Astrocyte of the cerebellum (primary cell): Measurements from ENCODE around the gene LAMB4.

Experiments
- DNase-seq: peaks from one replicate; pipeline ENCODE4 v3.0.0-alpha.2; 2011; ENCODE audit warnings: low read depth
- H3K4me3 ChIP-seq: 2 replicates; pipeline ENCODE4 v1.5.1; 2011; ENCODE audit warnings: mild to moderate bottlenecking, low read depth, low read length, moderate library complexity
- in situ Hi-C: cut with HindIII; loops from 2 replicates; pipeline ENCODE4 v1.10.0; 2017; ENCODE audit warnings: low sequenced_read_pairs
- TF ChIP-seq, protein P1 (sequence below): IDR thresholded peaks from 2 replicates; pipeline ENCODE4 v1.5.1; 2012; ENCODE audit warnings: low read length, low read depth, moderate library complexity, mild to moderate bottlenecking; ENCODE audit errors: missing control alignments

The LAMB4 gene

DNA sequence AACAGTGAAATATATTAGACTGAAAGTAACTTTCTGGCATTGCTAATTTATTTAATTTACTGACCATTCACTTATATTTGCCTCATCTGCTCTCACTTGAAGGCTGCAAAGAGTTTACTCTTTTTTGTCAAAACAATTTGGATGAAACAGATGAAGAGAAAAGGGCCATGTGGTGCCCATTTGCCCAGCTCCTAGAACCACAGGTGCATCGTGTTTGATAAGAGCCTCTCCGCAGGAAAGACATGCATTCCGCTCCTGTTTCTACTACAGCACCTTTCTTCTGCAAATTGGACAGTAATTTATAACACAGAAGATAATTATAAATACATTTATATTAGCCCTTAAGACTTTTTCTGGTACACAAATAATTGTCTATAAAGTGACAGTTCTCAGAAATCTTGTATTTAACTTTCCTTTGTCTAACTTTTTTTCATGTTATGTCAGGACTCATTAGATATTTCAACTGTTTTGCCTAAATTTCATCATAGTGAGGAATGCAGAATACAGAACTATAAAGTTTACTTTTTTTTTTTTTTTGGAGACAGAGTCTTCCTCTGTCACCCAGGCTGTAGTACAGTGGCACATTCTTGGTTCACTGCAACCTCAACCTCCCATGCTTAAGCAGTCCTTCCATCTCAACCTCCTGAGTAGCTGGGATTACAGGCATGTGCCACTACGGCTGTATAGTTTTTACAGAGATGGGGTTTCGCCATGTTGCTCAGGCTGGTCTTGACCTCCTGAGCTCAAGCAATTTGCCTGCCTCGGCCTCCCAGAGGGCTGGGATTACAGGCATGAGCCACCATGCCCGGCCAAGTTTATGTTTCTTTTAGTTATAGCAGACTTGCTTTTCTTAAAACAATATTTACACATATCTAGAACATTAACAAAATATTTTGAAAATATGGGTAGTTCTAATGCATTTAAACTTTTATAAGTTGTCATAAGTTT lies 869 bp downstream of the LAMB4 start:
- no peak for DNase-seq
- in situ Hi-C loops, result no loop called here
- no peak overlapping the region for H3K4me3 ChIP-seq
- TF ChIP-seq, protein P1, sequence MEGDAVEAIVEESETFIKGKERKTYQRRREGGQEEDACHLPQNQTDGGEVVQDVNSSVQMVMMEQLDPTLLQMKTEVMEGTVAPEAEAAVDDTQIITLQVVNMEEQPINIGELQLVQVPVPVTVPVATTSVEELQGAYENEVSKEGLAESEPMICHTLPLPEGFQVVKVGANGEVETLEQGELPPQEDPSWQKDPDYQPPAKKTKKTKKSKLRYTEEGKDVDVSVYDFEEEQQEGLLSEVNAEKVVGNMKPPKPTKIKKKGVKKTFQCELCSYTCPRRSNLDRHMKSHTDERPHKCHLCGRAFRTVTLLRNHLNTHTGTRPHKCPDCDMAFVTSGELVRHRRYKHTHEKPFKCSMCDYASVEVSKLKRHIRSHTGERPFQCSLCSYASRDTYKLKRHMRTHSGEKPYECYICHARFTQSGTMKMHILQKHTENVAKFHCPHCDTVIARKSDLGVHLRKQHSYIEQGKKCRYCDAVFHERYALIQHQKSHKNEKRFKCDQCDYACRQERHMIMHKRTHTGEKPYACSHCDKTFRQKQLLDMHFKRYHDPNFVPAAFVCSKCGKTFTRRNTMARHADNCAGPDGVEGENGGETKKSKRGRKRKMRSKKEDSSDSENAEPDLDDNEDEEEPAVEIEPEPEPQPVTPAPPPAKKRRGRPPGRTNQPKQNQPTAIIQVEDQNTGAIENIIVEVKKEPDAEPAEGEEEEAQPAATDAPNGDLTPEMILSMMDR, result no peak

DNA sequence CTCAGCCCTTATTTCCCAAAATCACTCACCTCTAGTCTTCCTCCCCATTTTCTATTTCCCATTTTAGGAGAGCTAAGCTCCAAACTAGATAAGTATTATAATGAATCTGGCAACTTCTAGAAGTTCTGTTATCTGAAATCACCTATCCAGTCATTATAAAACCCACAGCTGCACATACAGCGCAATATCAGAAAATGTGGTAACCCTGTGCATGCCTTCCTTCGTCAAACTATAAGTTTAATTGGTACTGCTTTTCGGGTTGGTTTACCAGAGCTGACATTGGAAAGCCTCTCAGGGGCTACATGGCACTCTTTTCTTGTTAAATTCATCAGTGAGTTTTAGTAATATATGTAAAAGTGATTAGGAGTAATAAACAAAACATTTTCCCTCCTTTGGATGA lies 1.6 kb downstream of the LAMB4 start:
- in situ Hi-C loops, result no loop called here
- TF ChIP-seq, protein P1, result no peak
- no peak for DNase-seq
- H3K4me3 ChIP-seq, result no peak overlapping the region

DNA sequence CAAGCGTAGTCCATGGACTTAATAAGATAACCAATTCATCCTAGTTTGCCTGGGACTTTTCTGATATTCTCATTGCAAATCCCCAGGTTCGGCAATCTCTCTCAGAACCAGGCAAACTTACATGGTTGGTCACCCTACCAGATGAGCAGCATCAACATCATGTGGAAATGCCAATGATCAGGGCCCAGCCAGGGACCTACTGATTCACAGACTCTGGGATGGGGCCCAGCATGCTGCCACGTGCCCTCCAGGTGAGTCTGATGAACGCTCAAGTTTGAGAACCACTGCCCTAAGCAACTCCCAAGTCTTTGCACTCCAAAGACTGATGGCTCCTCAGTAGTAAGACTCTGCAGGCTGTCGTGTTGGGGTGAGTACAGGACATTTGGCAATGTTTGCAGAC lies 2.7 kb downstream of the LAMB4 start:
- H3K4me3 ChIP-seq, result no peak overlapping the region
- TF ChIP-seq, protein P1, result no peak
- in situ Hi-C loops, result no loop called here
- DNase-seq, result no peak

DNA sequence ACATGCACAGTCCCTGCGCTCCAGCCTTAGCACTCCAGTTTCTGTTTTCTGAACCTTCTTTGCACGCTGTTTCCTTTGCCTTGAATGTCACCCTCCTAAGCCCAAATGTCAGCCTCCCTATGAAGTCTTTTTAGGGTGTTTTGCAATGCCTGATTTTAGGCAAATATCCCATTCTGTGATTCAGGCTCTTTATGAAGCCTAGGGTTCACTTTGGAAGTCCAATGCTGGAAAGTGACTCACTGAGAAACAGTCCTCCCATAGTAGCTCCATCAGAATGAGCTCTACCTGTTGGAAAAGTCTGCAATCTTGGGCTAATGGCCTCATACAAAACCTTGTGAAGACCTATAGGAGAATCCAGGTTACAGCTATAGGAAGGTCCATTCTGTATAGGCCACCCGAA lies 5.3 kb downstream of the LAMB4 start:
- in situ Hi-C loops, result no loop called here
- no peak for DNase-seq
- no peak overlapping the region for H3K4me3 ChIP-seq
- TF ChIP-seq, protein P1, result no peak

DNA sequence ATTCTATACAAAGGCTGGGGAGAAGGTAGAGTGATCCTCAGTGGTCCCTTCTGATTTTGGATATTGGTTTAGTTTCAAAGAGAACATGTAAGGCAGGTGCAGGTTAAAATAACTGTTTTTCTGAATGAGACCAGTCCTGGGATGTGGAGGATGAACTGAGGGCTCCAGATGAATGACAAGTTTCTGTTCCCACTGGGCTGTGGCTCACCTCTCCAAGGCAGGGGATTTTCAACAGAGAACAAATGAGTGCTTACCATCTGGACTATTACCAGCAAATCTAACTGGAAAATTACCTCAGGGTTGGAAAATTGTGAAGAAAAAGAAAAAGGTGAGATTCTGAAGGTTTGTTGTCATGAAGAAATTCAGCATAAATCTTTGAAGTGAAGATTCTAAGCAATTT lies 8.0 kb downstream of the LAMB4 start:
- no peak overlapping the region for H3K4me3 ChIP-seq
- DNase-seq, result no peak
- in situ Hi-C loops, result no loop called here
- TF ChIP-seq, protein P1, result no peak

DNA sequence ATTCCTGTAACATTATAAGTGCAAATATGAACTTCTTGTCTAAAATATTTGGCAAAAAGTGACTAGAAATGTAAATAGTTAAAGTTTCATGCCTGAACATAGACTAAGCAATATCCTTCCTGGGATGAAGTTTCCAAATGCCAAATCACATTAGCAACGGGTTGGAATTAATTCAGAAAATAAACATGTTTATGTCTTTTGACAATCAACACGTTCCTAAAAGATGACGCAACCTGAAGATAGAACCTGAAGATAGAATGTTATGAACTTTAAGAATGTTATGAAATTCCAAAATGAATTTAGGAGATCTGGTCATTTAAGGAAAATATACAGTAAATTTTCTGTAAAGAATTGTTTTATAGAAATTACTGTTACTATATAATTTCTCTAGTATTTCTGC lies 9.2 kb downstream of the LAMB4 start:
- DNase-seq, result no peak
- H3K4me3 ChIP-seq, result no peak overlapping the region
- in situ Hi-C loops, result no loop called here
- TF ChIP-seq, protein P1, result no peak
